H1 (cell line): ENCODE results near the gene KRTAP2-3. TPM values are rescaled to one million over a fixed set of nuclear protein-coding genes. Genes with fewer than 3 reads are reported as not detected.

Source experiments
- CTCF ChIP-seq, 3 experiments: IDR thresholded peaks; 1 replicate in 2 of 3; 2 replicates in 1 of 3; pipeline versions ENCODE4 v1.5.1 to v1.6.1; 2011; ENCODE audit warnings: low read length in 3 of 3, mild to moderate bottlenecking in 3 of 3, inconsistent platforms in 2 of 3, low read depth in 1 of 3, moderate library complexity in 1 of 3; ENCODE audit not compliant: insufficient read depth in 1 of 3; ENCODE audit errors: control extremely low read depth in 1 of 3
- E2F6 ChIP-seq: IDR thresholded peaks from 2 replicates; pipeline ENCODE4 v1.6.1; 2012; ENCODE audit warnings: inconsistent platforms
- FOSL1 ChIP-seq: IDR thresholded peaks from 2 replicates; pipeline ENCODE4 v1.6.1; 2011; ENCODE audit warnings: mild to moderate bottlenecking, low read depth, low read length, moderate library complexity; ENCODE audit not compliant: insufficient read depth
- GTF2F1 ChIP-seq: IDR thresholded peaks from 2 replicates; pipeline ENCODE4 v1.6.1; 2012; ENCODE audit warnings: low read depth, low read length, improper control_type of control experiment, borderline replicate concordance
- polyA plus RNA-seq, 7 experiments: library from polyadenylated mRNA; depleted of rRNA in 3 of 7; stranded (reverse) in 5 of 7; unstranded in 2 of 7; fragments of >200 nt in 5 of 7; fragments of 200-250 nt in 2 of 7; gene quantifications; 1 replicate in 5 of 7; 2 replicates in 1 of 7; 4 replicates in 1 of 7; pipeline versions ENCODE4 v1.2.1 to v1.2.3, GENCODE V29; 2011 to 2013; ENCODE audit warnings: missing spikeins in 2 of 7, mixed read lengths in 2 of 7
- total RNA-seq: library from RNA; stranded (reverse); fragmentation: NEBNext Ultra II Directional; extraction: Animal tissue kit (Norgen Biotek cat#: 25700); gene quantifications from 2 replicates; pipeline ENCODE4 v1.2.1, GENCODE V29; 2021

KRTAP2-3 gene
- total and polyA plus RNA-seq, 2 of the 8 experiments (the other 6 are each of a cell fraction or from before 2014, with no cell fraction given) = not detected

- TF ChIP-seq E2F6 (no peak), CTCF (IDR thresholded peaks at IDR 0.05; ENCODE audit: control extremely low read depth in 1 of 3, insufficient read depth in 1 of 3, low read depth in 1 of 3, low read length in 3 of 3) (no peak), FOSL1 (no peak), GTF2F1 (no peak)
These were observed 38.1 kb upstream of the KRTAP2-3 start, which contains the start of gene KRTAP4-8 (continued) for GRCh38 chr17:41098042-41098441.
